NCI-H2107 treated with DMSO at 0.1 percent for 48 hours (cell line): ENCODE measurements around the gene ROBO2.

Experiments used
- DNase-seq: peaks from one replicate; lab custom pipeline; 2025; ENCODE audit not compliant: unreplicated experiment; lab: John Stamatoyannopoulos, UW

ROBO2 gene

GRCh38 chr3:77541203-77541922 is 501.5 kb downstream of the ROBO2 start:
- DNase-seq: no peak

- DNase-seq: no peak
Observed at GRCh38 chr3:77546246-77546645, 506.3 kb downstream of the ROBO2 start.

- no peak for DNase-seq
Observed at GRCh38 chr3:77549034-77549433, 509.1 kb downstream of the ROBO2 start.

GRCh38 chr3:77553240-77553639 is 513.3 kb downstream of the ROBO2 start:
- DNase-seq: no peak

- no peak for DNase-seq
Observed at GRCh38 chr3:77562089-77562488, 522.2 kb downstream of the ROBO2 start.

GRCh38 chr3:77563012-77563411 is 523.1 kb downstream of the ROBO2 start:
- no peak for DNase-seq

GRCh38 chr3:77566055-77566454 is 526.2 kb downstream of the ROBO2 start:
- no peak for DNase-seq

- DNase-seq: no peak
Observed at GRCh38 chr3:77571971-77572715, 532.2 kb downstream of the ROBO2 start.

- DNase-seq: no peak
Observed at GRCh38 chr3:77577264-77577663, 537.4 kb downstream of the ROBO2 start.

- no peak for DNase-seq
Observed at GRCh38 chr3:77586216-77586615, 546.3 kb downstream of the ROBO2 start.

- no peak for DNase-seq
Observed at GRCh38 chr3:77588863-77589262, 549.0 kb downstream of the ROBO2 start.

- no peak for DNase-seq
Observed at GRCh38 chr3:77590191-77590590, 550.3 kb downstream of the ROBO2 start.

GRCh38 chr3:77595371-77595870 is 555.5 kb downstream of the ROBO2 start:
- no peak for DNase-seq

GRCh38 chr3:77599948-77600347 is 560.0 kb downstream of the ROBO2 start:
- DNase-seq: no peak

GRCh38 chr3:77601823-77602415 is 562.0 kb downstream of the ROBO2 start:
- DNase-seq: no peak

- DNase-seq: no peak
Observed at GRCh38 chr3:77602722-77603121, 562.8 kb downstream of the ROBO2 start.

- DNase-seq: no peak
Observed at GRCh38 chr3:77605308-77605707, 565.4 kb downstream of the ROBO2 start.

GRCh38 chr3:77605865-77606264 is 566.0 kb downstream of the ROBO2 start:
- no peak for DNase-seq

- no peak for DNase-seq
Observed at GRCh38 chr3:77606372-77606771, 566.5 kb downstream of the ROBO2 start.

GRCh38 chr3:77618686-77619085 is 578.8 kb downstream of the ROBO2 start:
- DNase-seq: no peak

GRCh38 chr3:77620009-77620408 is 580.1 kb downstream of the ROBO2 start:
- no peak for DNase-seq

- no peak for DNase-seq
Observed at GRCh38 chr3:77623500-77623899, 583.6 kb downstream of the ROBO2 start.
